Astrocyte (in vitro differentiated cells and primary cell): ENCODE data around the gene SMIM43. TPM values are rescaled to one million over a fixed set of nuclear protein-coding genes. Genes with fewer than 3 reads are reported as not detected.

ENCODE experiments used
- DNase-seq: peaks from one replicate; pipeline ENCODE4 v3.0.0-alpha.2; 2010; ENCODE audit warnings: low read depth
- FAIRE-seq: peaks from 2 replicates; lab custom pipeline; 2011; peaks lifted over from hg19 to GRCh38; lab: Jason Lieb, UNC
- H2AFZ ChIP-seq: 2 replicates; pipeline ENCODE4 v1.6.0; 2012; ENCODE audit warnings: low read depth, low read length, inconsistent platforms
- H3K27ac ChIP-seq: 2 replicates; pipeline ENCODE4 v1.5.1; 2011; ENCODE audit warnings: low read depth, low read length, inconsistent platforms
- H3K27me3 ChIP-seq: 2 replicates; pipeline ENCODE4 v1.6.0; 2011; ENCODE audit warnings: low read length, inconsistent platforms; ENCODE audit not compliant: insufficient read depth
- H3K36me3 ChIP-seq: 2 replicates; pipeline ENCODE4 v1.5.1; 2011; ENCODE audit warnings: low read length, inconsistent platforms; ENCODE audit not compliant: insufficient read depth
- H3K4me1 ChIP-seq: 2 replicates; pipeline ENCODE4 v1.5.1; 2011; ENCODE audit warnings: low read length, inconsistent platforms; ENCODE audit not compliant: insufficient read depth
- H3K4me2 ChIP-seq: 2 replicates; pipeline ENCODE4 v1.6.0; 2012; ENCODE audit warnings: low read length, inconsistent platforms
- H3K4me3 ChIP-seq: 2 replicates; pipeline ENCODE4 v1.5.1; 2011; ENCODE audit warnings: low read depth, mild to moderate bottlenecking, low read length, inconsistent platforms; ENCODE audit not compliant: insufficient read depth
- H3K79me2 ChIP-seq: 2 replicates; pipeline ENCODE4 v1.6.0; 2012; ENCODE audit warnings: mild to moderate bottlenecking, low read length, inconsistent platforms; ENCODE audit not compliant: insufficient read depth
- H3K9ac ChIP-seq: 2 replicates; pipeline ENCODE4 v1.6.0; 2012; ENCODE audit warnings: mild to moderate bottlenecking, low read length, inconsistent platforms
- H3K9me3 ChIP-seq: 2 replicates; pipeline ENCODE4 v1.5.1; 2012; ENCODE audit warnings: low read depth, mild to moderate bottlenecking, low read length, inconsistent platforms; ENCODE audit not compliant: insufficient read depth
- H4K20me1 ChIP-seq: 2 replicates; pipeline ENCODE4 v1.6.0; 2012; ENCODE audit warnings: low read length, inconsistent platforms; ENCODE audit not compliant: insufficient read depth
- H3K27ac Mint-ChIP-seq: one replicate; pipeline ENCODE4 v1.8.0; 2021; ENCODE audit warnings: mild to moderate bottlenecking, mixed read lengths; ENCODE audit not compliant: unreplicated experiment
- H3K27me3 Mint-ChIP-seq: one replicate; pipeline ENCODE4 v1.8.0; 2021; ENCODE audit warnings: low read depth, mixed read lengths; ENCODE audit not compliant: unreplicated experiment
- H3K36me3 Mint-ChIP-seq: one replicate; pipeline ENCODE4 v1.8.0; 2021; ENCODE audit warnings: low read depth, mixed read lengths; ENCODE audit not compliant: unreplicated experiment
- H3K4me1 Mint-ChIP-seq: one replicate; pipeline ENCODE4 v1.8.0; 2021; ENCODE audit warnings: low read depth, mixed read lengths; ENCODE audit not compliant: unreplicated experiment
- H3K4me3 Mint-ChIP-seq: one replicate; pipeline ENCODE4 v1.8.0; 2021; ENCODE audit warnings: mild to moderate bottlenecking, moderate library complexity, mixed read lengths; ENCODE audit not compliant: unreplicated experiment
- H3K9me3 Mint-ChIP-seq: one replicate; pipeline ENCODE4 v1.8.0; 2021; ENCODE audit warnings: mild to moderate bottlenecking, mixed read lengths; ENCODE audit not compliant: unreplicated experiment
- CTCF ChIP-seq: IDR thresholded peaks from 2 replicates; pipeline ENCODE4 v1.5.1; 2011; ENCODE audit warnings: low read depth, mild to moderate bottlenecking, inconsistent platforms, low read length, moderate library complexity; ENCODE audit not compliant: insufficient read depth
- EZH2 ChIP-seq: IDR thresholded peaks from 2 replicates; pipeline ENCODE4 v1.6.1; 2012; ENCODE audit warnings: mild to moderate bottlenecking, low read length, inconsistent platforms; ENCODE audit not compliant: insufficient read depth
- total RNA-seq: library from RNA; stranded (reverse); gene quantifications from 2 replicates; pipeline ENCODE4 v1.2.1, GENCODE V29; 2021

Gene SMIM43
- total RNA-seq, 1 donor from 2014 or later = not detected

- no peaks in the 10 kb centered on the region for H3K9me3 Mint-ChIP-seq
- H3K9ac ChIP-seq = no peak overlapping the region
- H3K79me2 ChIP-seq = no peaks in the 10 kb centered on the region
- TF ChIP-seq EZH2 (no peak), CTCF (no peak)
- peaks cover 58% of the 10 kb centered on the region for H3K27me3 Mint-ChIP-seq
- peaks cover 14% of the 10 kb centered on the region for H3K27me3 ChIP-seq
- no peaks in the 10 kb centered on the region for H3K9me3 ChIP-seq
- no peaks in the 10 kb centered on the region for H4K20me1 ChIP-seq
- H3K27ac ChIP-seq = no peak overlapping the region
- no peaks in the 10 kb centered on the region for H3K4me1 ChIP-seq
- no peak overlapping the region for H3K4me3 ChIP-seq
- DNase-seq (no peak), FAIRE-seq (no peak)
- no peaks in the 10 kb centered on the region for H3K4me1 Mint-ChIP-seq
- H3K27ac Mint-ChIP-seq = no peak overlapping the region
- H2AFZ ChIP-seq = no peak overlapping the region
- no peaks in the 10 kb centered on the region for H3K36me3 ChIP-seq
- H3K4me3 Mint-ChIP-seq = no peak overlapping the region
- H3K4me2 ChIP-seq = no peak overlapping the region
- no peaks in the 10 kb centered on the region for H3K36me3 Mint-ChIP-seq
Observed at GRCh38 chr4:121769341-121769740, 4.4 kb upstream of the SMIM43 start.

GRCh38 chr4:121767166-121767565 is 2.2 kb upstream of the SMIM43 start:
- Histone ChIP-seq H3K4me3 (no peak overlapping the region), H3K4me1 (no peaks in the 10 kb centered on the region), H3K27ac (no peak overlapping the region), H3K27me3 (peaks cover 24% of the 10 kb centered on the region), H3K4me2 (no peak overlapping the region), H3K36me3 (no peaks in the 10 kb centered on the region), H2AFZ (no peak overlapping the region), H3K9ac (no peak overlapping the region), H3K79me2 (no peaks in the 10 kb centered on the region), H3K9me3 (no peaks in the 10 kb centered on the region), H4K20me1 (no peaks in the 10 kb centered on the region)
- peaks cover 79% of the 10 kb centered on the region for H3K27me3 Mint-ChIP-seq
- H3K36me3 Mint-ChIP-seq = no peaks in the 10 kb centered on the region
- no peak for TF ChIP-seq CTCF
- no peak for TF ChIP-seq EZH2
- DNase-seq (no peak), FAIRE-seq (peak; percentile 45)
- no peaks in the 10 kb centered on the region for H3K9me3 Mint-ChIP-seq
- no peak overlapping the region for H3K27ac Mint-ChIP-seq
- no peaks in the 10 kb centered on the region for H3K4me1 Mint-ChIP-seq
- H3K4me3 Mint-ChIP-seq = no peak overlapping the region

- Mint-ChIP-seq H3K4me3 (no peak overlapping the region), H3K4me1 (no peaks in the 10 kb centered on the region), H3K36me3 (no peaks in the 10 kb centered on the region), H3K27ac (no peak overlapping the region), H3K9me3 (no peaks in the 10 kb centered on the region), H3K27me3 (peaks cover 79% of the 10 kb centered on the region)
- no peak overlapping the region for H3K27ac ChIP-seq
- H3K9me3 ChIP-seq = no peaks in the 10 kb centered on the region
- no peaks in the 10 kb centered on the region for H3K4me1 ChIP-seq
- no peak overlapping the region for H3K4me3 ChIP-seq
- TF ChIP-seq EZH2 = no peak
- no peak for TF ChIP-seq CTCF
- FAIRE-seq = no peak
- H3K9ac ChIP-seq = no peak overlapping the region
- no peak overlapping the region for H3K4me2 ChIP-seq
- no peak for DNase-seq
- H4K20me1 ChIP-seq = no peaks in the 10 kb centered on the region
- no peaks in the 10 kb centered on the region for H3K36me3 ChIP-seq
- peaks cover 22% of the 10 kb centered on the region for H3K27me3 ChIP-seq
- H2AFZ ChIP-seq = no peak overlapping the region
- H3K79me2 ChIP-seq = no peaks in the 10 kb centered on the region
Observed at GRCh38 chr4:121765971-121766538, 1.1 kb upstream of the SMIM43 start.
